Measurements from ENCODE around the gene ADGRV1.

The ADGRV1 gene

GRCh38 chr5:90955001-90955635 is 396.5 kb downstream of the ADGRV1 start:
- no peak for DNase-seq (ENCODE audit: low spot score)
- in situ Hi-C loops (cut with MboI; ENCODE audit: low sequenced_read_pairs, unreplicated experiment): no loop called here
- TF ChIP-seq CTCF (IDR thresholded peaks at IDR 0.05; ENCODE audit: borderline replicate concordance, control extremely low read depth, extremely low read depth, insufficient read depth, missing control alignments): no peak

GRCh38 chr5:90956511-90957097 is 398.0 kb downstream of the ADGRV1 start:
- no peak for TF ChIP-seq CTCF (IDR thresholded peaks at IDR 0.05; ENCODE audit: borderline replicate concordance, control extremely low read depth, extremely low read depth, insufficient read depth, missing control alignments)
- no peak for DNase-seq (ENCODE audit: low spot score)
- in situ Hi-C loops (cut with MboI; ENCODE audit: low sequenced_read_pairs, unreplicated experiment): no loop called here

- TF ChIP-seq CTCF (IDR thresholded peaks at IDR 0.05; ENCODE audit: borderline replicate concordance, control extremely low read depth, extremely low read depth, insufficient read depth, missing control alignments): no peak
- in situ Hi-C loops (cut with MboI; ENCODE audit: low sequenced_read_pairs, unreplicated experiment): no loop called here
- no peak for DNase-seq (ENCODE audit: low spot score)
Measured at GRCh38 chr5:90957906-90958305, 399.3 kb downstream of the ADGRV1 start.

- DNase-seq (ENCODE audit: low spot score): no peak
- no peak for TF ChIP-seq CTCF (IDR thresholded peaks at IDR 0.05; ENCODE audit: borderline replicate concordance, control extremely low read depth, extremely low read depth, insufficient read depth, missing control alignments)
- in situ Hi-C loops (cut with MboI; ENCODE audit: low sequenced_read_pairs, unreplicated experiment): no loop called here
Measured at GRCh38 chr5:90959262-90959661, 400.7 kb downstream of the ADGRV1 start.

GRCh38 chr5:90962481-90962880 is 403.9 kb downstream of the ADGRV1 start:
- in situ Hi-C loops (cut with MboI; ENCODE audit: low sequenced_read_pairs, unreplicated experiment): no loop called here
- DNase-seq (ENCODE audit: low spot score): no peak
- TF ChIP-seq CTCF (IDR thresholded peaks at IDR 0.05; ENCODE audit: borderline replicate concordance, control extremely low read depth, extremely low read depth, insufficient read depth, missing control alignments): no peak

- DNase-seq (ENCODE audit: low spot score): no peak
- in situ Hi-C loops (cut with MboI; ENCODE audit: low sequenced_read_pairs, unreplicated experiment): no loop called here
- TF ChIP-seq CTCF (IDR thresholded peaks at IDR 0.05; ENCODE audit: borderline replicate concordance, control extremely low read depth, extremely low read depth, insufficient read depth, missing control alignments): no peak
Measured at GRCh38 chr5:90965110-90965685, 406.6 kb downstream of the ADGRV1 start.

Data from GM13976 (cell line).